Measurements from ENCODE around the gene MSH2. TPM values are rescaled to one million over a fixed set of nuclear protein-coding genes. Genes with fewer than 3 reads are reported as not detected.
A peak's percentile ranks its signal among the peaks of the same experiment; 100 is the strongest.
"Not testable (repeated sequence)": the region's sequence is repeated elsewhere in the genome, so short reads cannot be mapped to it uniquely, and the experiment has no call there.

MSH2 gene
- total RNA-seq, 1 donor = 33.4 TPM

GRCh38 chr2:47452761-47453160 is 49.8 kb downstream of the MSH2 start:
- H3K4me3 ChIP-seq (ENCODE audit: low read depth, low read length) = no peak overlapping the region
- no peak for TF ChIP-seq CTCF (IDR thresholded peaks at IDR 0.05; ENCODE audit: insufficient read depth, low read length)
- peak; percentile 16 for DNase-seq (ENCODE audit: low read depth)

GRCh38 chr2:47454818-47455217 is 51.9 kb downstream of the MSH2 start:
- not testable (repeated sequence) for H3K4me3 ChIP-seq (ENCODE audit: low read depth, low read length); DNase-seq (ENCODE audit: low read depth)

GRCh38 chr2:47455411-47455810 is 52.5 kb downstream of the MSH2 start:
- no peak overlapping the region for H3K4me3 ChIP-seq (ENCODE audit: low read depth, low read length)
- TF ChIP-seq CTCF (IDR thresholded peaks at IDR 0.05; ENCODE audit: insufficient read depth, low read length) = no peak
- DNase-seq (ENCODE audit: low read depth) = no peak

- H3K4me3 ChIP-seq (ENCODE audit: low read depth, low read length) = no peak overlapping the region
- TF ChIP-seq CTCF (IDR thresholded peaks at IDR 0.05; ENCODE audit: insufficient read depth, low read length) = no peak
- DNase-seq (ENCODE audit: low read depth) = no peak
These were observed 53.9 kb downstream of the MSH2 start for GRCh38 chr2:47456851-47457250.

- DNase-seq (ENCODE audit: low read depth) = no peak
- TF ChIP-seq CTCF (IDR thresholded peaks at IDR 0.05; ENCODE audit: insufficient read depth, low read length) = no peak
- no peak overlapping the region for H3K4me3 ChIP-seq (ENCODE audit: low read depth, low read length)
These were observed 54.3 kb downstream of the MSH2 start for GRCh38 chr2:47457268-47457667.

GRCh38 chr2:47459021-47459420 is 56.1 kb downstream of the MSH2 start:
- no peak overlapping the region for H3K4me3 ChIP-seq (ENCODE audit: low read depth, low read length)
- DNase-seq (ENCODE audit: low read depth) = no peak
- no peak for TF ChIP-seq CTCF (IDR thresholded peaks at IDR 0.05; ENCODE audit: insufficient read depth, low read length)

GRCh38 chr2:47460766-47461165 is 57.8 kb downstream of the MSH2 start:
- no peak overlapping the region for H3K4me3 ChIP-seq (ENCODE audit: low read depth, low read length)
- no peak for TF ChIP-seq CTCF (IDR thresholded peaks at IDR 0.05; ENCODE audit: insufficient read depth, low read length)
- DNase-seq (ENCODE audit: low read depth) = no peak
